Peyer's patch (tissue), 4 donors: ENCODE data around the gene RPL7A. TPM values are rescaled to one million over a fixed set of nuclear protein-coding genes. Genes with fewer than 3 reads are reported as not detected.
A peak's percentile ranks its signal among the peaks of the same experiment; 100 is the strongest.

Experiments
- DNase-seq, 3 donors: peaks; one replicate each; pipeline ENCODE4 v3.0.0-alpha.2; 2017 to 2019
- H3K27ac ChIP-seq, 4 donors: fragments of 200-600 bp; sonication (generic); one replicate each; pipeline ENCODE4 v1.5.1; 2016 to 2019
- H3K27me3 ChIP-seq, 2 donors: fragments of 200-600 bp; sonication (generic); one replicate each; pipeline ENCODE4 v1.5.1; 2019
- H3K36me3 ChIP-seq, 3 donors: fragments of 200-600 bp; sonication (generic); one replicate each; pipeline ENCODE4 v1.5.1; 2016 to 2019
- H3K4me1 ChIP-seq, 4 donors: fragments of 200-600 bp; sonication (generic); one replicate each; pipeline ENCODE4 v1.5.1; 2016 to 2019
- H3K4me3 ChIP-seq, 4 donors: fragments of 200-600 bp; sonication (generic); 1 replicate in 3 of 4; 2 replicates in 1 of 4; pipeline ENCODE4 v1.5.1; 2016 to 2019; ENCODE audit warnings: mild to moderate bottlenecking in 1 of 4
- H3K9me3 ChIP-seq, 4 donors: fragments of 200-600 bp; sonication (generic); one replicate each; pipeline ENCODE4 v1.5.1; 2016 to 2019; ENCODE audit warnings: mild to moderate bottlenecking in 1 of 4
- POLR2A ChIP-seq, 2 donors: fragments of 450-650 bp; IDR thresholded peaks; one replicate each; pipeline ENCODE4 v1.5.1; 2017; ENCODE audit warnings: antibody characterized with exemption in 2 of 2, mild to moderate bottlenecking in 2 of 2, moderate library complexity in 2 of 2
- total RNA-seq, 4 donors: library from RNA; depleted of rRNA; stranded (reverse); fragments of >200 nt; gene quantifications; one replicate each; pipeline ENCODE4 v1.1.0, GENCODE V29; 2016
- TF ChIP-seq, protein P1 (sequence below), 6 experiments: fragments of 450-650 bp in 4 of 6; fragments of 200-600 bp in 2 of 6; sonication (generic) in 1 of 6; IDR thresholded peaks; one replicate each; pipeline ENCODE4 v1.5.1; 2017 to 2019; ENCODE audit warnings: antibody characterized with exemption in 6 of 6, mild to moderate bottlenecking in 3 of 6, moderate library complexity in 1 of 6

The RPL7A gene
- total RNA-seq, 4 donors from 2014 or later, result 708 to 1,565 (median 870) TPM

GRCh38 chr9:133342069-133342406, 6.0 kb upstream of the RPL7A start:
- peaks cover 0 to 30% (median 11%) of the 10 kb centered on the region in 4 donors for H3K4me1 ChIP-seq
- DNase-seq, result no peak
- no peaks in the 10 kb centered on the region for H3K27me3 ChIP-seq
- no peak for TF ChIP-seq POLR2A (IDR thresholded peaks at IDR 0.05)
- TF ChIP-seq, protein P1, sequence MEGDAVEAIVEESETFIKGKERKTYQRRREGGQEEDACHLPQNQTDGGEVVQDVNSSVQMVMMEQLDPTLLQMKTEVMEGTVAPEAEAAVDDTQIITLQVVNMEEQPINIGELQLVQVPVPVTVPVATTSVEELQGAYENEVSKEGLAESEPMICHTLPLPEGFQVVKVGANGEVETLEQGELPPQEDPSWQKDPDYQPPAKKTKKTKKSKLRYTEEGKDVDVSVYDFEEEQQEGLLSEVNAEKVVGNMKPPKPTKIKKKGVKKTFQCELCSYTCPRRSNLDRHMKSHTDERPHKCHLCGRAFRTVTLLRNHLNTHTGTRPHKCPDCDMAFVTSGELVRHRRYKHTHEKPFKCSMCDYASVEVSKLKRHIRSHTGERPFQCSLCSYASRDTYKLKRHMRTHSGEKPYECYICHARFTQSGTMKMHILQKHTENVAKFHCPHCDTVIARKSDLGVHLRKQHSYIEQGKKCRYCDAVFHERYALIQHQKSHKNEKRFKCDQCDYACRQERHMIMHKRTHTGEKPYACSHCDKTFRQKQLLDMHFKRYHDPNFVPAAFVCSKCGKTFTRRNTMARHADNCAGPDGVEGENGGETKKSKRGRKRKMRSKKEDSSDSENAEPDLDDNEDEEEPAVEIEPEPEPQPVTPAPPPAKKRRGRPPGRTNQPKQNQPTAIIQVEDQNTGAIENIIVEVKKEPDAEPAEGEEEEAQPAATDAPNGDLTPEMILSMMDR (IDR thresholded peaks at IDR 0.05), result peak in 1 of 6 experiments; percentile 13
- H3K36me3 ChIP-seq, result peaks cover 0 to 58% (median 0%) of the 10 kb centered on the region in 3 donors
- H3K4me3 ChIP-seq, result no peak overlapping the region
- peak overlapping the region in 1 of 4 donors; percentile 69 for H3K27ac ChIP-seq
- no peaks in the 10 kb centered on the region for H3K9me3 ChIP-seq

DNA sequence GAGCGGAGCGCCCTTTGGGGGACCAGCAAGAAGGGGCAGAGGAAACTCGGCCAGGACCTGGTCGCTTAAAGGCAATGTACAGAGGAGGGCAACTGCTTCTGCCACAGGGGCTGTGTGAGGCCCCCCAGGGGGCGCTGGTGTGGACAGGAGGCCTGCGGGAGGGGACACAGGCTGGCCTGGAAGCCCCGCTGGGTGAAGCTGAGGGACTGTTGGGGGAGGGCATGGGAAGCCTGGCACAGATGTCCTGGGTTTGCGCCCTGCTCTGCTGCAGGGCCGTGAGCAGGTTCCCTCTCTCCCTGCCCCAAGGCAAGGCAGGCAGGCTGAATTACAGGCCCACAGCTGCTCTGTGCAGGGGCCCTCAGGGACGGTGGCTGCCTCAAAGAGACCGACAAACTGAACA, 5.4 kb upstream of the RPL7A start:
- Histone ChIP-seq H3K4me3 (no peak overlapping the region), H3K27ac (peak overlapping the region in 1 of 4 donors; percentile 69), H3K9me3 (no peaks in the 10 kb centered on the region), H3K4me1 (peaks cover 0 to 35% (median 13%) of the 10 kb centered on the region in 4 donors), H3K36me3 (peaks cover 0 to 58% (median 0%) of the 10 kb centered on the region in 3 donors), H3K27me3 (no peaks in the 10 kb centered on the region)
- no peak for DNase-seq
- TF ChIP-seq POLR2A (IDR thresholded peaks at IDR 0.05), result no peak
- TF ChIP-seq, protein P1 (IDR thresholded peaks at IDR 0.05), result no peak

DNA sequence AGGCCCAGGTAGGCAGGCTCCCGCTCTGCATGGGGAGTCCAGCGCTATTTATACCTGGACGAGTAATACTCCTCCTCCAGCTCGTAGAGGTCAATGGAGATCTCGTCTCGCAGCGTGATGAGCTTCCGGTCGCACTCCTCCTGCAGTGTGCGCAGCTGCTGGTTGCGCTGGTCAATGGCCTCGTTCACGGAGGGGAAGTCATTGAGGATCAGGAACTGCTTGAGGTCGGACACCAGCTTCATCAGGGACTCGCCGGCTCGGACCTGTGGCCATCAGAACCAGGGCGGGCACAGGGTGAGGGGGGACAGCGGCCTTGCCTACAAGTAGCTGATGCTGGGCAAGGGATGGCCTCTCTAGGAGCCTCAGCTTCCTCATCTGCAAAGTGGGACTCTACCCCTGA, 3.9 kb upstream of the RPL7A start:
- TF ChIP-seq POLR2A (IDR thresholded peaks at IDR 0.05), result no peak
- TF ChIP-seq, protein P1 (IDR thresholded peaks at IDR 0.05), result no peak
- Histone ChIP-seq H3K27ac (no peak overlapping the region), H3K27me3 (no peaks in the 10 kb centered on the region)

DNA sequence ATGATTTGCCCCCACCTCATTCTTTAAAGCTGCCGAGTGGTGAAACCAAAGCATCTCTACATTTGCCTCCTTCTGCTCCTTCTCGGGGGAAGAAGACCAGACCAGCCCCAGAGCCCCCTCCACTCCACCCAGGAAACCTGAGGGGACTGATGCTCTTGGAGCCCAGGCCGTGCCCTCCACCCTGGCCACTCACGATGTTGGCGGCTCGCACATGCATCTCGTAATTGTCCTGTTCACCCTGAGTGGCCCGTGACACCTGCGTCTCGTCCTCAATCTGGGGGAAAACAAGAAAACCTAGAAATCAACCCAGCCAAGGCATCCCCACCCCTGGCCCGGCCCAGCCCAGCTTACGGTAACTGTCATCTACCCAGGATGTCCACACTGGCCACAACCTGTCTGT, 3.0 kb upstream of the RPL7A start:
- Histone ChIP-seq H3K27me3 (no peaks in the 10 kb centered on the region), H3K36me3 (peaks cover 0 to 68% (median 1%) of the 10 kb centered on the region in 3 donors), H3K27ac (no peak overlapping the region), H3K4me1 (peaks cover 0 to 42% (median 25%) of the 10 kb centered on the region in 4 donors), H3K4me3 (no peak overlapping the region), H3K9me3 (no peaks in the 10 kb centered on the region)
- TF ChIP-seq, protein P1 (IDR thresholded peaks at IDR 0.05), result no peak
- no peak for TF ChIP-seq POLR2A (IDR thresholded peaks at IDR 0.05)
- DNase-seq, result no peak

More for the DNA sequence above, 3.9 kb upstream of the RPL7A start:
- peaks cover 0 to 59% (median 0%) of the 10 kb centered on the region in 3 donors for H3K36me3 ChIP-seq
- H3K4me3 ChIP-seq, result no peak overlapping the region
- H3K4me1 ChIP-seq, result peaks cover 0 to 36% (median 17%) of the 10 kb centered on the region in 4 donors
- H3K9me3 ChIP-seq, result no peaks in the 10 kb centered on the region
- no peak for DNase-seq

DNA sequence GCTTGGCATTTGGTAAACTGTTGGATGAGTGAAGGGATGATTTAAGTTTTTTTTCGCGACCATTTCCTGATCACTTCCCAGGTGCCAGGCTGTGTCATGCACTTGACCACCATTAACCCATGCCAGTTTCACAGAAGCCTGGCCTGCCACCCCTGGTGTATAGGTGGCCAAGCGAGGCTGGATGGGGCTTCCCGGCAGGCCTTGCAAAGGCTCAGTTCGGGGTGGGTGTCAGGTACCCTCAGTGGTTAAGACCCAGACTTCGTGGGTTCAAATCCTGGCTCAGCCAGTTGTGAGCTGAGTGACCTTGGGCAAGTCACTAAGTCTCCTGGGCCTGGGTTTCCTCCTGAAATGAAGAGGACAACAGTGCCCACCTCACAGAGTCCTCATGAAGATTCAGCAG, 2.4 kb upstream of the RPL7A start:
- Histone ChIP-seq H3K36me3 (peaks cover 0 to 68% (median 3%) of the 10 kb centered on the region in 3 donors), H3K4me3 (no peak overlapping the region), H3K9me3 (no peaks in the 10 kb centered on the region), H3K27me3 (no peaks in the 10 kb centered on the region), H3K27ac (peak overlapping the region in 1 of 4 donors; percentile 11), H3K4me1 (peaks cover 0 to 40% (median 25%) of the 10 kb centered on the region in 4 donors)
- DNase-seq, result no peak
- TF ChIP-seq POLR2A (IDR thresholded peaks at IDR 0.05), result no peak
- TF ChIP-seq, protein P1 (IDR thresholded peaks at IDR 0.05), result no peak
